Ovary (tissue), 9 donors: Measurements from ENCODE around the gene TSC22D3. TPM values are rescaled to one million over a fixed set of nuclear protein-coding genes. Genes with fewer than 3 reads are reported as not detected.

ENCODE experiments used
- DNase-seq, 5 donors: peaks; one replicate each; pipeline ENCODE4 v3.0.0-alpha.2; 2019 to 2020
- H3K27ac ChIP-seq, 2 donors: fragments of 200-600 bp; one replicate each; pipeline versions ENCODE4 v1.5.1 to v1.8.0; 2019 to 2022
- H3K27me3 ChIP-seq: fragments of 200-600 bp; one replicate; pipeline ENCODE4 v1.8.0; 2022
- H3K36me3 ChIP-seq: fragments of 200-600 bp; sonication (generic); one replicate; pipeline ENCODE4 v1.5.1; 2019
- H3K4me1 ChIP-seq: one replicate; pipeline ENCODE4 v1.8.1; 2013; ENCODE audit warnings: mild to moderate bottlenecking, moderate library complexity; ENCODE audit not compliant: insufficient read depth
- H3K4me3 ChIP-seq: fragments of 200-600 bp; sonication (generic); one replicate; pipeline ENCODE4 v1.5.1; 2017
- H3K9me3 ChIP-seq, 2 donors: fragments of 200-600 bp in 1 of 2; sonication (generic) in 1 of 2; one replicate each; pipeline versions ENCODE4 v1.5.1 to v1.8.1; 2013 to 2019; ENCODE audit warnings: mild to moderate bottlenecking in 1 of 2, moderate library complexity in 1 of 2
- CTCF ChIP-seq, 3 donors: fragments of 450-650 bp in 2 of 3; fragments of 200-600 bp in 1 of 3; IDR thresholded peaks; one replicate each; pipeline versions ENCODE4 v1.5.1 to v1.8.0; 2016 to 2022; ENCODE audit warnings: antibody characterized with exemption in 3 of 3, mild to moderate bottlenecking in 1 of 3
- EP300 ChIP-seq: sonication (generic); formaldehyde crosslinking; IDR thresholded peaks from one replicate; pipeline ENCODE4 v1.6.1; 2017; ENCODE audit warnings: antibody characterized with exemption
- POLR2A ChIP-seq: fragments of 450-650 bp; IDR thresholded peaks from one replicate; pipeline ENCODE4 v1.6.1; 2017; ENCODE audit warnings: antibody characterized with exemption, mild to moderate bottlenecking, moderate library complexity
- WGBS, 3 donors: extraction: QIAGEN DNeasy Blood & Tissue Kit in 1 of 3; methylation state at CpG; one replicate each; pipeline versions ENCODE4 v1.1.5 to v1.1.7; 2013 to 2017; 5-methylcytosine and 5-hydroxymethylcytosine counted together
- intact Hi-C, 4 donors: fragments of 100-400 bp; cut with DNase I; formaldehyde crosslinking; loops; one replicate each; pipeline versions ENCODE4 v1.11.0 to v1.15.1; 2022 to 2023
- polyA plus RNA-seq, 2 donors: library from polyadenylated mRNA; stranded (reverse); fragments of 200-250 nt in 1 of 2; fragments of 350-450 nt in 1 of 2; fragmentation: Illumina TruSeq in 1 of 2; extraction: RNeasy Lipid Tissue Mini Kit (QIAGEN cat#74804) in 1 of 2; gene quantifications; one replicate each; pipeline ENCODE4 v1.2.3, GENCODE V29; 2013 to 2014
- total RNA-seq, 7 donors: library from RNA; depleted of rRNA in 2 of 7; stranded (reverse); fragments of >200 nt in 2 of 7; fragmentation: NEBNext Ultra II Directional in 3 of 7; extraction: Animal tissue kit (Norgen Biotek cat#: 25700) in 3 of 7; gene quantifications; one replicate each; pipeline versions ENCODE4 v1.1.0 to v1.2.4, GENCODE V29; 2016 to 2023
- donor health status: DM: no; HTN: no; CAD: no; lungs with moderate emphysema.
- donor health status: DM: no; HTN: no; CAD: no.
- donor health status: Bipolar disorder and iron deficiency.
- donor health status: DM: yes; HTN: yes; CAD: no.
- donor health status: DM: no; HTN: no; CAD: no.
- donor health status: DM: yes; HTN: yes; CAD: no.

TSC22D3 gene
- total and polyA plus RNA-seq, 9 donors = 91.5 to 645 (median 241) TPM

GRCh38 chrX:107758231-107758766 is 17.3 kb downstream of the TSC22D3 start:
- no peak for TF ChIP-seq CTCF (IDR thresholded peaks at IDR 0.05)
- no peak for TF ChIP-seq EP300
- TF ChIP-seq POLR2A = no peak
- H3K27me3 ChIP-seq = no peaks in the 10 kb centered on the region
- H3K9me3 ChIP-seq = no peaks in the 10 kb centered on the region
- no peak overlapping the region for H3K4me3 ChIP-seq
- no peaks in the 10 kb centered on the region for H3K36me3 ChIP-seq
- intact Hi-C loops = no loop called here
- no peak overlapping the region for H3K27ac ChIP-seq
- peaks cover 1% of the 10 kb centered on the region for H3K4me1 ChIP-seq
- 73 to 87% (median 77%) methylated on average over 5 of the region's 5 CpGs for WGBS, 3 donors
- no peak for DNase-seq

GRCh38 chrX:107755721-107756120 is 19.9 kb downstream of the TSC22D3 start:
- Histone ChIP-seq H3K4me1 (peaks cover 8% of the 10 kb centered on the region), H3K36me3 (no peaks in the 10 kb centered on the region), H3K9me3 (no peaks in the 10 kb centered on the region), H3K4me3 (no peak overlapping the region), H3K27me3 (no peaks in the 10 kb centered on the region), H3K27ac (no peak overlapping the region)
- TF ChIP-seq EP300 = no peak
- TF ChIP-seq CTCF (IDR thresholded peaks at IDR 0.05) = no peak
- TF ChIP-seq POLR2A = no peak
- no peak for DNase-seq
- intact Hi-C loops = no loop called here
- 63 to 65% (median 64%) methylated on average over 3 of the region's 3 CpGs for WGBS, 3 donors

GRCh38 chrX:107753187-107753586 is 22.4 kb downstream of the TSC22D3 start:
- Histone ChIP-seq H3K4me1 (peaks cover 18% of the 10 kb centered on the region), H3K27ac (peak overlapping the region in 1 of 2 donors; percentile 38)
- intact Hi-C loops = no loop called here

GRCh38 chrX:107752714-107753113 is 22.9 kb downstream of the TSC22D3 start:
- Histone ChIP-seq H3K4me3 (no peak overlapping the region), H3K36me3 (no peaks in the 10 kb centered on the region), H3K9me3 (no peaks in the 10 kb centered on the region), H3K4me1 (peaks cover 19% of the 10 kb centered on the region), H3K27me3 (no peaks in the 10 kb centered on the region), H3K27ac (peak overlapping the region; percentile 38 to 52)
- 68 to 84% (median 69%) methylated on average over 3 of the region's 3 CpGs for WGBS, 3 donors
- DNase-seq = no peak
- intact Hi-C loops = no loop called here
- TF ChIP-seq POLR2A (no peak), CTCF (IDR thresholded peaks at IDR 0.05) (no peak), EP300 (no peak)

More at GRCh38 chrX:107753187-107753586, 22.4 kb downstream of the TSC22D3 start:
- no peaks in the 10 kb centered on the region for H3K27me3 ChIP-seq
- 76 to 85% (median 80%) methylated on average over 4 of the region's 4 CpGs for WGBS, 3 donors
- H3K9me3 ChIP-seq = no peaks in the 10 kb centered on the region
- H3K36me3 ChIP-seq = no peaks in the 10 kb centered on the region
- H3K4me3 ChIP-seq = no peak overlapping the region
- no peak for TF ChIP-seq CTCF (IDR thresholded peaks at IDR 0.05)
- no peak for TF ChIP-seq EP300
- no peak for TF ChIP-seq POLR2A
- DNase-seq = no peak
